ENCODE data around the gene ULBP2. TPM values are rescaled to one million over a fixed set of nuclear protein-coding genes. Genes with fewer than 3 reads are reported as not detected.
"Not testable (repeated sequence)": the region's sequence is repeated elsewhere in the genome, so short reads cannot be mapped to it uniquely, and the experiment has no call there.

Gene ULBP2
- total and polyA plus RNA-seq, 2 of the 8 experiments (the other 6 are each of a cell fraction or from before 2014, with no cell fraction given) = 0.05 TPM; not detected in 1

- H2BK20ac ChIP-seq (ENCODE audit: low read length); H3K23ac ChIP-seq (ENCODE audit: insufficient read length); H4K91ac ChIP-seq (replicated peaks; ENCODE audit: insufficient read length, low read length); H3K9me3 ChIP-seq (ENCODE audit: insufficient read depth in 2 of 2, low read depth in 1 of 2, low read length in 1 of 2); FAIRE-seq; DNase-seq (ENCODE audit: low read depth in 1 of 2, low spot score in 2 of 2); H2BK12ac ChIP-seq (ENCODE audit: low read depth, low read length); H2AK5ac ChIP-seq (ENCODE audit: low read depth, low read length); H3K56ac ChIP-seq (replicated peaks; ENCODE audit: insufficient read length, low read depth, low read length); H2BK15ac ChIP-seq (ENCODE audit: low read length); H3K79me2 ChIP-seq (ENCODE audit: control insufficient read depth in 1 of 2, insufficient read depth in 2 of 2, low read length in 2 of 2); H3K79me1 ChIP-seq (ENCODE audit: low read depth, low read length); CTCF ChIA-PET (ENCODE audit: partially characterized antibody); H3K14ac ChIP-seq (ENCODE audit: insufficient read length); H3K36me3 ChIP-seq (ENCODE audit: control insufficient read depth in 2 of 4, insufficient read depth in 4 of 4, low read length in 3 of 4); H4K8ac ChIP-seq (ENCODE audit: extremely low read depth, insufficient read depth, low read length); H3K4me3 ChIP-seq (ENCODE audit: extremely low read depth in 1 of 4, insufficient read depth in 2 of 4, low read depth in 3 of 4, low read length in 4 of 4); H4K5ac ChIP-seq (ENCODE audit: insufficient read length, low read depth, low read length); H2AFZ ChIP-seq (ENCODE audit: low read length); H2BK5ac ChIP-seq (ENCODE audit: low read depth, low read length); H3K18ac ChIP-seq (ENCODE audit: extremely low read depth, low read length); H3K27ac ChIP-seq (ENCODE audit: low read depth, low read length); POLR2A ChIA-PET (ENCODE audit: partially characterized antibody); H4K20me1 ChIP-seq (replicated peaks in 1 of 2; ENCODE audit: control insufficient read depth in 1 of 2, insufficient read depth in 2 of 2, low read length in 2 of 2); H3K9ac ChIP-seq (replicated peaks in 1 of 4; ENCODE audit: extremely low read depth in 1 of 4, low read depth in 3 of 4, low read length in 3 of 4); H3K4me2 ChIP-seq (ENCODE audit: insufficient read depth in 1 of 2, low read depth in 2 of 2, low read length in 2 of 2); H2BK120ac ChIP-seq (replicated peaks; ENCODE audit: low read depth, low read length); H3K4ac ChIP-seq (replicated peaks; ENCODE audit: insufficient read length, low read depth, low read length); H3K4me1 ChIP-seq (replicated peaks in 1 of 4; ENCODE audit: control insufficient read depth in 3 of 4, insufficient read depth in 4 of 4, low read length in 3 of 4): not testable (repeated sequence)
- 75% methylated on average over 5 of the region's 5 CpGs; no CpG with 5 or more reads in 1 of the 2 experiments for WGBS, 2 experiments (ENCODE audit: extremely low coverage in 1 of 2, insufficient coverage in 1 of 2, insufficient read length in 1 of 2, insufficient replicate concordance in 2 of 2, low coverage in 1 of 2, low lambda C conversion rate in 2 of 2, missing lambda C conversion rate in 1 of 2)
- peaks cover 13% of the 10 kb centered on the region; the same call in 1 of the 2 replicates for H3K23me2 ChIP-seq (ENCODE audit: low read depth, low read length)
- H3K27me3 ChIP-seq (replicated peaks in 1 of 4; ENCODE audit: control insufficient read depth in 3 of 4, extremely low read depth in 1 of 4, insufficient read depth in 3 of 4, low read length in 3 of 4) = peaks cover 48 to 72% (median 59%) of the 10 kb centered on the region in 4 experiments
Observed at GRCh38 chr6:149943321-149943720, 1.5 kb downstream of the ULBP2 start.

DNA sequence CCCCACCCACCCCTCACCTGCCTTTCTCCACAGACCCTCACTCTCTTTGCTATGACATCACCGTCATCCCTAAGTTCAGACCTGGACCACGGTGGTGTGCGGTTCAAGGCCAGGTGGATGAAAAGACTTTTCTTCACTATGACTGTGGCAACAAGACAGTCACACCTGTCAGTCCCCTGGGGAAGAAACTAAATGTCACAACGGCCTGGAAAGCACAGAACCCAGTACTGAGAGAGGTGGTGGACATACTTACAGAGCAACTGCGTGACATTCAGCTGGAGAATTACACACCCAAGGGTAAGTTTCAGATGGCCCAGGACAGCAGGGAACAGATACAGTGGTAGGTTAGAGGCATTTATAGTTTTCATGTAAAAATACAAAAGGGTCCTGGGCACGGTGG is 3.5 kb downstream of the ULBP2 start:
- WGBS, 2 experiments (ENCODE audit: extremely low coverage in 1 of 2, insufficient coverage in 1 of 2, insufficient read length in 1 of 2, insufficient replicate concordance in 2 of 2, low coverage in 1 of 2, low lambda C conversion rate in 2 of 2, missing lambda C conversion rate in 1 of 2) = 89% methylated on average over 5 of the region's 6 CpGs; no CpG with 5 or more reads in 1 of the 2 experiments
- H3K23me2 ChIP-seq (ENCODE audit: low read depth, low read length); H3K23ac ChIP-seq (ENCODE audit: insufficient read length); H3K56ac ChIP-seq (replicated peaks; ENCODE audit: insufficient read length, low read depth, low read length); H3K79me1 ChIP-seq (ENCODE audit: low read depth, low read length); H2BK12ac ChIP-seq (ENCODE audit: low read depth, low read length); H3K4me1 ChIP-seq (replicated peaks in 1 of 4; ENCODE audit: control insufficient read depth in 3 of 4, insufficient read depth in 4 of 4, low read length in 3 of 4); H3K9me3 ChIP-seq (ENCODE audit: insufficient read depth in 2 of 2, low read depth in 1 of 2, low read length in 1 of 2); H2AK5ac ChIP-seq (ENCODE audit: low read depth, low read length); H2AFZ ChIP-seq (ENCODE audit: low read length); H3K18ac ChIP-seq (ENCODE audit: extremely low read depth, low read length); H3K36me3 ChIP-seq (ENCODE audit: control insufficient read depth in 2 of 4, insufficient read depth in 4 of 4, low read length in 3 of 4); H3K4ac ChIP-seq (replicated peaks; ENCODE audit: insufficient read length, low read depth, low read length); H2BK15ac ChIP-seq (ENCODE audit: low read length); H2BK5ac ChIP-seq (ENCODE audit: low read depth, low read length); H3K27ac ChIP-seq (ENCODE audit: low read depth, low read length); DNase-seq (ENCODE audit: low read depth in 1 of 2, low spot score in 2 of 2); H3K4me3 ChIP-seq (ENCODE audit: extremely low read depth in 1 of 4, insufficient read depth in 2 of 4, low read depth in 3 of 4, low read length in 4 of 4); H3K9ac ChIP-seq (replicated peaks in 1 of 4; ENCODE audit: extremely low read depth in 1 of 4, low read depth in 3 of 4, low read length in 3 of 4); H2BK20ac ChIP-seq (ENCODE audit: low read length); FAIRE-seq; POLR2A ChIA-PET (ENCODE audit: partially characterized antibody); H4K20me1 ChIP-seq (replicated peaks in 1 of 2; ENCODE audit: control insufficient read depth in 1 of 2, insufficient read depth in 2 of 2, low read length in 2 of 2); H3K79me2 ChIP-seq (ENCODE audit: control insufficient read depth in 1 of 2, insufficient read depth in 2 of 2, low read length in 2 of 2); H2BK120ac ChIP-seq (replicated peaks; ENCODE audit: low read depth, low read length); H4K91ac ChIP-seq (replicated peaks; ENCODE audit: insufficient read length, low read length); H3K14ac ChIP-seq (ENCODE audit: insufficient read length); CTCF ChIA-PET (ENCODE audit: partially characterized antibody); H4K8ac ChIP-seq (ENCODE audit: extremely low read depth, insufficient read depth, low read length); H4K5ac ChIP-seq (ENCODE audit: insufficient read length, low read depth, low read length); H3K4me2 ChIP-seq (ENCODE audit: insufficient read depth in 1 of 2, low read depth in 2 of 2, low read length in 2 of 2): not testable (repeated sequence)
- H3K27me3 ChIP-seq (replicated peaks in 1 of 4; ENCODE audit: control insufficient read depth in 3 of 4, extremely low read depth in 1 of 4, insufficient read depth in 3 of 4, low read length in 3 of 4) = peaks cover 29 to 56% (median 41%) of the 10 kb centered on the region in 4 experiments

Measured in H1 (cell line).